ENCODE measurements around the gene GSTO2.

The GSTO2 gene

DNA sequence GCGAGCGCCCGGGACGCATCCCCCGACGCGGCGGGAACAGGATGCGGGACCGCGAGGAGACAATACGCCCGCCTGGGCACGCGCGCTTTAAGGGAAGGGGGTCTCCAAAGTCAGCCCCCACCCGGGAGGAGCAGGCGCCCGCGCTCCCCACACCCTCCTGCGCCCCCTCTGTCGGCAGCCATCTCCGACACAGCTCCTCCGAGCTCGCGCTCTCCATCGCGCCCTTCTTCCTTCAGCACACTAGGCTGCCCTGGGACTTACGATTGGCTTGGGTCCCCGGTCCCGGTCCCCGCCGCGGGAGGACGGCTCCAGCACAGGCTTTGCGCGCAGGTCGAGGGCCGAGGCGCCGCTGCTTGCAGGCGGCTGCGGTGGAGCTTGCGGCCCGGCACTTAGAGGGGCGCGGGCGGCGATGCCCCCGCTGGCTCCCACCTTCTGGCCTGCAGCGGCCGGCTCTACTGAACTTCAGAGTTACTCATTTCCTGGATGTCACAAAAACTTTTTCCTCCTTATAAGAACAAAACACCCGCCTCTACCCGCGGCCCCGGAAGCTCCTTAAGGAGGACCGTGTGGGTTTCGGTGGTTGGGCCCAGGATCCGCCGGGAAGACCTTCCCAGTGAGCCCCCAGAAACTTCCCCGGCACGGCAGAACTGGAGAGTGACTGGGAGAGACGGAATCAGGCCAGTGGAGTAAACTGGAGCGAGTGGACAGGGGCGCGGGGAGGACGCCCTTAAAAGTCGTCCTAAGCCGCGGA, 69.2 kb downstream of the GSTO2 start, which contains the start of gene ITPRIP (continued):
- TF ChIP-seq ZNF391 (tag by site-specific recombination; IDR thresholded peaks at IDR 0.05; ENCODE audit: borderline replicate concordance, low read depth) = 0 out of 2 replicates have a peak, but pooled peaks have one; percentile 21
- peak; percentile 50 for TF ChIP-seq ZNF843 (tag by site-specific recombination; IDR thresholded peaks at IDR 0.05)
- no peak for TF ChIP-seq ZNF223 (tag by site-specific recombination; IDR thresholded peaks at IDR 0.05)
- peak; percentile 90 for TF ChIP-seq ZNF184 (tag by site-specific recombination; IDR thresholded peaks at IDR 0.05)
- TF ChIP-seq, protein P1, sequence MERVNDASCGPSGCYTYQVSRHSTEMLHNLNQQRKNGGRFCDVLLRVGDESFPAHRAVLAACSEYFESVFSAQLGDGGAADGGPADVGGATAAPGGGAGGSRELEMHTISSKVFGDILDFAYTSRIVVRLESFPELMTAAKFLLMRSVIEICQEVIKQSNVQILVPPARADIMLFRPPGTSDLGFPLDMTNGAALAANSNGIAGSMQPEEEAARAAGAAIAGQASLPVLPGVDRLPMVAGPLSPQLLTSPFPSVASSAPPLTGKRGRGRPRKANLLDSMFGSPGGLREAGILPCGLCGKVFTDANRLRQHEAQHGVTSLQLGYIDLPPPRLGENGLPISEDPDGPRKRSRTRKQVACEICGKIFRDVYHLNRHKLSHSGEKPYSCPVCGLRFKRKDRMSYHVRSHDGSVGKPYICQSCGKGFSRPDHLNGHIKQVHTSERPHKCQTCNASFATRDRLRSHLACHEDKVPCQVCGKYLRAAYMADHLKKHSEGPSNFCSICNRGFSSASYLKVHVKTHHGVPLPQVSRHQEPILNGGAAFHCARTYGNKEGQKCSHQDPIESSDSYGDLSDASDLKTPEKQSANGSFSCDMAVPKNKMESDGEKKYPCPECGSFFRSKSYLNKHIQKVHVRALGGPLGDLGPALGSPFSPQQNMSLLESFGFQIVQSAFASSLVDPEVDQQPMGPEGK (tag by site-specific recombination; IDR thresholded peaks at IDR 0.05) = peak; percentile 87
- TF ChIP-seq, protein P2, sequence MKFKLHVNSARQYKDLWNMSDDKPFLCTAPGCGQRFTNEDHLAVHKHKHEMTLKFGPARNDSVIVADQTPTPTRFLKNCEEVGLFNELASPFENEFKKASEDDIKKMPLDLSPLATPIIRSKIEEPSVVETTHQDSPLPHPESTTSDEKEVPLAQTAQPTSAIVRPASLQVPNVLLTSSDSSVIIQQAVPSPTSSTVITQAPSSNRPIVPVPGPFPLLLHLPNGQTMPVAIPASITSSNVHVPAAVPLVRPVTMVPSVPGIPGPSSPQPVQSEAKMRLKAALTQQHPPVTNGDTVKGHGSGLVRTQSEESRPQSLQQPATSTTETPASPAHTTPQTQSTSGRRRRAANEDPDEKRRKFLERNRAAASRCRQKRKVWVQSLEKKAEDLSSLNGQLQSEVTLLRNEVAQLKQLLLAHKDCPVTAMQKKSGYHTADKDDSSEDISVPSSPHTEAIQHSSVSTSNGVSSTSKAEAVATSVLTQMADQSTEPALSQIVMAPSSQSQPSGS (tag by site-specific recombination; IDR thresholded peaks at IDR 0.05; ENCODE audit: low read depth) = no peak
- TF ChIP-seq YY2 (tag by site-specific recombination; IDR thresholded peaks at IDR 0.05) = peak; percentile 53; the same call in 1 of the 2 replicates
- no peak for TF ChIP-seq ZNF37A (tag by site-specific recombination; IDR thresholded peaks at IDR 0.05)
- peak; percentile 78; the same call in 1 of the 2 replicates for TF ChIP-seq ZNF221 (tag by site-specific recombination; IDR thresholded peaks at IDR 0.05; ENCODE audit: borderline replicate concordance)
- TF ChIP-seq, protein P3, sequence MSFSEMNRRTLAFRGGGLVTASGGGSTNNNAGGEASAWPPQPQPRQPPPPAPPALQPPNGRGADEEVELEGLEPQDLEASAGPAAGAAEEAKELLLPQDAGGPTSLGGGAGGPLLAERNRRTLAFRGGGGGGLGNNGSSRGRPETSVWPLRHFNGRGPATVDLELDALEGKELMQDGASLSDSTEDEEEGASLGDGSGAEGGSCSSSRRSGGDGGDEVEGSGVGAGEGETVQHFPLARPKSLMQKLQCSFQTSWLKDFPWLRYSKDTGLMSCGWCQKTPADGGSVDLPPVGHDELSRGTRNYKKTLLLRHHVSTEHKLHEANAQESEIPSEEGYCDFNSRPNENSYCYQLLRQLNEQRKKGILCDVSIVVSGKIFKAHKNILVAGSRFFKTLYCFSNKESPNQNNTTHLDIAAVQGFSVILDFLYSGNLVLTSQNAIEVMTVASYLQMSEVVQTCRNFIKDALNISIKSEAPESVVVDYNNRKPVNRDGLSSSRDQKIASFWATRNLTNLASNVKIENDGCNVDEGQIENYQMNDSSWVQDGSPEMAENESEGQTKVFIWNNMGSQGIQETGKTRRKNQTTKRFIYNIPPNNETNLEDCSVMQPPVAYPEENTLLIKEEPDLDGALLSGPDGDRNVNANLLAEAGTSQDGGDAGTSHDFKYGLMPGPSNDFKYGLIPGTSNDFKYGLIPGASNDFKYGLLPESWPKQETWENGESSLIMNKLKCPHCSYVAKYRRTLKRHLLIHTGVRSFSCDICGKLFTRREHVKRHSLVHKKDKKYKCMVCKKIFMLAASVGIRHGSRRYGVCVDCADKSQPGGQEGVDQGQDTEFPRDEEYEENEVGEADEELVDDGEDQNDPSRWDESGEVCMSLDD (tag by site-specific recombination; IDR thresholded peaks at IDR 0.05) = peak; percentile 34; the same call in 1 of the 2 replicates
- TF ChIP-seq ZNF76 (tag by site-specific recombination; IDR thresholded peaks at IDR 0.05; ENCODE audit: borderline replicate concordance, low read depth) = peak; percentile 66; the same call in 1 of the 2 replicates
- 0 out of 2 replicates have a peak, but pooled peaks have one; percentile 20 for TF ChIP-seq ZFP37 (tag by site-specific recombination; IDR thresholded peaks at IDR 0.05)
- TF ChIP-seq, protein P4, sequence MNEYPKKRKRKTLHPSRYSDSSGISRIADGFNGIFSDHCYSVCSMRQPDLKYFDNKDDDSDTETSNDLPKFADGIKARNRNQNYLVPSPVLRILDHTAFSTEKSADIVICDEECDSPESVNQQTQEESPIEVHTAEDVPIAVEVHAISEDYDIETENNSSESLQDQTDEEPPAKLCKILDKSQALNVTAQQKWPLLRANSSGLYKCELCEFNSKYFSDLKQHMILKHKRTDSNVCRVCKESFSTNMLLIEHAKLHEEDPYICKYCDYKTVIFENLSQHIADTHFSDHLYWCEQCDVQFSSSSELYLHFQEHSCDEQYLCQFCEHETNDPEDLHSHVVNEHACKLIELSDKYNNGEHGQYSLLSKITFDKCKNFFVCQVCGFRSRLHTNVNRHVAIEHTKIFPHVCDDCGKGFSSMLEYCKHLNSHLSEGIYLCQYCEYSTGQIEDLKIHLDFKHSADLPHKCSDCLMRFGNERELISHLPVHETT (tag by site-specific recombination; IDR thresholded peaks at IDR 0.05) = peak; percentile 80
- TF ChIP-seq, protein P5, sequence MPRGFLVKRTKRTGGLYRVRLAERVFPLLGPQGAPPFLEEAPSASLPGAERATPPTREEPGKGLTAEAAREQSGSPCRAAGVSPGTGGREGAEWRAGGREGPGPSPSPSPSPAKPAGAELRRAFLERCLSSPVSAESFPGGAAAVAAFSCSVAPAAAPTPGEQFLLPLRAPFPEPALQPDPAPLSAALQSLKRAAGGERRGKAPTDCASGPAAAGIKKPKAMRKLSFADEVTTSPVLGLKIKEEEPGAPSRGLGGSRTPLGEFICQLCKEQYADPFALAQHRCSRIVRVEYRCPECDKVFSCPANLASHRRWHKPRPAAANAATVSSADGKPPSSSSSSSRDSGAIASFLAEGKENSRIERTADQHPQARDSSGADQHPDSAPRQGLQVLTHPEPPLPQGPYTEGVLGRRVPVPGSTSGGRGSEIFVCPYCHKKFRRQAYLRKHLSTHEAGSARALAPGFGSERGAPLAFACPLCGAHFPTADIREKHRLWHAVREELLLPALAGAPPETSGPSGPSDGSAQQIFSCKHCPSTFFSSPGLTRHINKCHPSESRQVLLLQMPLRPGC (tag by site-specific recombination; IDR thresholded peaks at IDR 0.05) = no peak
- TF ChIP-seq, protein P6, sequence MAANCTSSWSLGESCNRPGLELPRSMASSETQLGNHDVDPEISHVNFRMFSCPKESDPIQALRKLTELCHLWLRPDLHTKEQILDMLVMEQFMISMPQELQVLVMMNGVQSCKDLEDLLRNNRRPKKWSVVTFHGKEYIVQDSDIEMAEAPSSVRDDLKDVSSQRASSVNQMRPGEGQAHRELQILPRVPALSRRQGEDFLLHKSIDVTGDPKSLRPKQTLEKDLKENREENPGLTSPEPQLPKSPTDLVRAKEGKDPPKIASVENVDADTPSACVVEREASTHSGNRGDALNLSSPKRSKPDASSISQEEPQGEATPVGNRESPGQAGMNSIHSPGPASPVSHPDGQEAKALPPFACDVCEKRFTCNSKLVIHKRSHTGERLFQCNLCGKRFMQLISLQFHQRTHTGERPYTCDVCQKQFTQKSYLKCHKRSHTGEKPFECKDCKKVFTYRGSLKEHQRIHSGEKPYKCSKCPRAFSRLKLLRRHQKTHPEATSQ (tag by site-specific recombination; IDR thresholded peaks at IDR 0.05) = no peak
- TF ChIP-seq ZNF302 (tag by site-specific recombination; IDR thresholded peaks at IDR 0.05; ENCODE audit: low read depth) = no peak
- TF ChIP-seq ZNF16 (tag by site-specific recombination; IDR thresholded peaks at IDR 0.05; ENCODE audit: low read depth) = no peak
- peak; percentile 69 for TF ChIP-seq ZFHX2 (tag by site-specific recombination; conservative IDR thresholded peaks at IDR 0.05)
- peak; percentile 82 for TF ChIP-seq ZXDB (tag by site-specific recombination; IDR thresholded peaks at IDR 0.05)
- peak; percentile 15; the same call in 1 of the 2 replicates for TF ChIP-seq KLF16 (tag by site-specific recombination; IDR thresholded peaks at IDR 0.05)
- TF ChIP-seq TRIM28 (IDR thresholded peaks at IDR 0.05; ENCODE audit: borderline replicate concordance, low read length) = no peak
- no peak for TF ChIP-seq ZNF202 (tag by site-specific recombination; IDR thresholded peaks at IDR 0.05; ENCODE audit: borderline replicate concordance)
- TF ChIP-seq SCRT2 (tag by site-specific recombination; IDR thresholded peaks at IDR 0.05) = no peak
- TF ChIP-seq ZIC2 (tag by site-specific recombination; IDR thresholded peaks at IDR 0.05) = no peak
- no peak for TF ChIP-seq TCF7L2 (IDR thresholded peaks at IDR 0.05; ENCODE audit: borderline replicate concordance, low read depth, low read length)
- TF ChIP-seq, protein P7, sequence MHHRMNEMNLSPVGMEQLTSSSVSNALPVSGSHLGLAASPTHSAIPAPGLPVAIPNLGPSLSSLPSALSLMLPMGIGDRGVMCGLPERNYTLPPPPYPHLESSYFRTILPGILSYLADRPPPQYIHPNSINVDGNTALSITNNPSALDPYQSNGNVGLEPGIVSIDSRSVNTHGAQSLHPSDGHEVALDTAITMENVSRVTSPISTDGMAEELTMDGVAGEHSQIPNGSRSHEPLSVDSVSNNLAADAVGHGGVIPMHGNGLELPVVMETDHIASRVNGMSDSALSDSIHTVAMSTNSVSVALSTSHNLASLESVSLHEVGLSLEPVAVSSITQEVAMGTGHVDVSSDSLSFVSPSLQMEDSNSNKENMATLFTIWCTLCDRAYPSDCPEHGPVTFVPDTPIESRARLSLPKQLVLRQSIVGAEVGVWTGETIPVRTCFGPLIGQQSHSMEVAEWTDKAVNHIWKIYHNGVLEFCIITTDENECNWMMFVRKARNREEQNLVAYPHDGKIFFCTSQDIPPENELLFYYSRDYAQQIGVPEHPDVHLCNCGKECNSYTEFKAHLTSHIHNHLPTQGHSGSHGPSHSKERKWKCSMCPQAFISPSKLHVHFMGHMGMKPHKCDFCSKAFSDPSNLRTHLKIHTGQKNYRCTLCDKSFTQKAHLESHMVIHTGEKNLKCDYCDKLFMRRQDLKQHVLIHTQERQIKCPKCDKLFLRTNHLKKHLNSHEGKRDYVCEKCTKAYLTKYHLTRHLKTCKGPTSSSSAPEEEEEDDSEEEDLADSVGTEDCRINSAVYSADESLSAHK (tag by site-specific recombination; IDR thresholded peaks at IDR 0.05) = 0 out of 2 replicates have a peak, but pooled peaks have one; percentile 22
